Left forelimb (tissue), 1 donor: ENCODE data around the gene CXCL5.
"Not testable (repeated sequence)": the region's sequence is repeated elsewhere in the genome, so short reads cannot be mapped to it uniquely, and the experiment has no call there.

ENCODE experiments used
- DNase-seq: peaks from one replicate; pipeline ENCODE4 v3.0.0-alpha.2; 2018; ENCODE audit warnings: low spot score

Gene CXCL5

DNA sequence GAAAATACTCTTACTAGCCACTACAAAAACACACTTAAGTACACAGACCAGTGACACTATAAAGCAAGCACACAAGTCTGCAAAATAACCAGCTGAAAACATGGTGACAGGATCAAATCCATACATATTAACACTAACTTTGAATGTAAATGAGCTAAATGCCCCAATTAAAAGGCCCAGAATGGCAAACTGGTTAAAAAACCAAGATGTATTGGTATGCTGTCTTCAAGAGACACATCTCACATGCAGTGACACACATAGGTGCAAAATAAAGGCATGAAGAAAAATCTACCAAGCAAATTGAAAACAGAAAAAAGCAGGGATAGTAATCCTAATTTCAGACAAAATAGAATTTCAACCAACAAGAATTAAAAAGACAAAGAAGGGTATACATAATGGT lies 27.5 kb downstream of the CXCL5 start:
- DNase-seq: no peak

DNA sequence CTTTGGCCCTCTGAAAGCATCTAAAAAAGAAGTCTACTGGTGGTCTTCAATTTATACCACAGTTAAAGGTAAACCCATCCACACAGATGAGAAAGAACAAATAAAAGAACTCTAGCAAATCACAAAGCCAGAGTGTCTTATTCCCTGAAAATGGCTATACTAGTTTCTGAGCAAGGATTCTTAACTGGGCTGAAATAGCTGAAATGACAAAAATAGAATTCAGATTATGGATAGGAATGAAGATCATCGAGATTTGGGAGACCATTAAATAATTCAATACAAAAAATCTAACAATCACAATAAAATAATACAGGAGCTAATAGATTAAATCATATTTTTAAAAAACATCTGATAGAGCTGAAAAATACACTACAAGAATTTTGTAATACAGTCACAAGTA lies 28.5 kb downstream of the CXCL5 start:
- DNase-seq: no peak

DNA sequence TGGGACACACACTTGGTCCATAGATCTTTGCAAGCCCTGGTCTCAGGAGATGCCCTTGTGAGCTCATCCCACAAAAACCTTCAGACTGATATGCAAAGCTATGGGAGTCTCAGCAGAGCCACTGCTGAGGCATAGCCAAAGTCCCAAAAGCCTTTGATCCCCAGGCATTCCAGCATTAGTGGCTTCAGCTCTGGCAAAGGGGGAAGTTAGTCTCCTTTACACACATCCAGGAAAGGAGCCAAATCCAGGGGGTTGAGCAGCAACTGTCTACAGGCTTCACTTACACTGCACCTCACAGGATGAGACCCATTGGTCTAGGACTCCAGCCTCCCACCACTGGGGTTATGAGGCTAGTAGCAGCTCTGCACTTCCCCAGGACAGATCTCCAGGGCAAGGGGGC lies 30.6 kb downstream of the CXCL5 start:
- DNase-seq: no peak

DNA sequence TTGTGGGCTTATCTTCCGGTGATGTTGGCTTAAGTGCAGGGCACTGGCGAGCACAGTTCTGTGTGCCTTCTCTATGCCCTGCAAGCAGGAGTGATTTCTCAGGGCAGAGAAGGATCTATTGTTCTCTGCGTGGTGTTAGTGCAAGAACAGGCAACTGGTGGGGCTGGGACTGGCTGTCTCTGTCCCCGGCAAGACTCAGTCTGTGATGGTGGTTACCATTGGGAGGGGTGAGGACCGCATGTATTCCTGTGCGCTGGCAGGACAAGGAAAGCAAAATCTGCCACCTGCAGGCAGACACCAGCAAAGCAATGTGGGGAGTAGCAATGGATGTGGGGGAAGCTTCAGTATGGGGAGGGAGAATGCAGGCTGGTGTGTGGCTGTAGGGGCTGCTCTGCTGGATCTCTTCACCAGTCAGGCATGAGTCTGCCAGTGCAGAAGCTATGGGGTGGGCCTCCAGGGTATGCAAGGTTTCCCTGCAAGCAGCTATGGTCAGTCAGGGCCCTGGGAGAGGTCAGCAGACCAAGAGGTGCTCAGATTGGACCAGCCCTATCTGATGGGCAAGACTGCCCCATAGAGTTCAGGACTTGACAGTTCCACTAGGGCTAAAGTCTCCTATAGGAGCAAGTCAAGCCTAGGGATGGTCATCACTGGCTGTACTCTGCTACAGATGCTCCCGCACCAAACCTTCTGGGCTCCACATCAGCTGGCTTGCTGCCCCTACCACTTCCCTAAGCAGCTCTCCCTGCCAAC lies 33.4 kb downstream of the CXCL5 start:
- no peak for DNase-seq

DNA sequence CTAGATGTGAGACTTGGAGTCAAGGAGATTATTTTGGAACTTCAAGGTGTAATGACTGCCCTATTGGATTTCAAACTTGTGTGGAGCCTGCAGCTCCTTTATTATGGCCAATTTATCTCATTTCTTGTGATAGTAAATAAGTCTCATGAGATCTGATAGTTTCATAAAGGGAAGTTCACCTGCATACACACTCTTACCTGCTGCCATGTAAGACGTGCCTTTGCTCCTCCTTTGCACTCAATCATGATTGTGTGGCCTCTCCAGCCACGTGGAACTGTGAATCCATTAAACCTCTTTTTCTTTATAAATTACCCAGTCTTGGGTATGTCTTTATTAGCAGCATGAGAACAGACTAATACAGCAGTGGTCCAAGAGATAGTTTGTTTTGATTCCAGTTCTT lies 35.8 kb downstream of the CXCL5 start:
- DNase-seq: no peak

DNA sequence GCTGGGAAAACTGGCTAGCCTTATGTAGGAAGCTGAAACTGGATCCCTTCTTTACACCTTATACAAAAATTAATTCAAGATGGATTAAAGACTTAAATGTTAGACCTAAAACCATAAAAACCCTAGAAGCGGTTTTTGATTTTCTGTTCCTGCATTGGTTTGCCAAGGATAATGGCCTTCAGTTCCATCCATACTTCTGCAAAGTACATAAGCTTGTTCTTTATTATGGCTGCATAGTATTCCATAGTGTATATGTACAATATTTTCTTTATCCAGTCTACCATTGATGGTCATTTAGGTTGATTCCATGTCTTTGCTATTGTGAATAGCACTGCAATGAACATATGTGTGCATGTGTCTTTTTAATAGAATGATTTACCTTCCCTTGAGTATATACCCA lies 39.4 kb downstream of the CXCL5 start:
- not testable (repeated sequence) for DNase-seq

DNA sequence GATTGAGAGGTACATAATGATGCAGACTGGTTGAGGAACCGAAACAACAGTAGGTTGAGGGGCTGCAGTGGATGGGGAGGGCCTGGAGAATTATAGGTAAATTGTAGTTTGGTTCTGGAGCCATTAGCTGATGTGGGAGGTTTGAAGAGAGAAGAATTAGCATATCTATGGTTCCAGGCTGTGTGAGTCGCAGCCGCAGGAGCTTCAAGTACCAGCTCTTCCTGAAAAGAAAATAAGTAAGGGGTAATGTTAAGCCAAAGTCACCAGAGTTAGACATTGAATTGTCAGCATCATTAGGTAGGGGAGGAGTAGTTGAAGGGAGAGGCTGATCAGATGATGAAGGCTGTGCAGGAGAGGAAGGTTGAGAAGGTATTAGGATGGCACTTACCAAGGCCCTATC lies 46.1 kb downstream of the CXCL5 start:
- DNase-seq: no peak

DNA sequence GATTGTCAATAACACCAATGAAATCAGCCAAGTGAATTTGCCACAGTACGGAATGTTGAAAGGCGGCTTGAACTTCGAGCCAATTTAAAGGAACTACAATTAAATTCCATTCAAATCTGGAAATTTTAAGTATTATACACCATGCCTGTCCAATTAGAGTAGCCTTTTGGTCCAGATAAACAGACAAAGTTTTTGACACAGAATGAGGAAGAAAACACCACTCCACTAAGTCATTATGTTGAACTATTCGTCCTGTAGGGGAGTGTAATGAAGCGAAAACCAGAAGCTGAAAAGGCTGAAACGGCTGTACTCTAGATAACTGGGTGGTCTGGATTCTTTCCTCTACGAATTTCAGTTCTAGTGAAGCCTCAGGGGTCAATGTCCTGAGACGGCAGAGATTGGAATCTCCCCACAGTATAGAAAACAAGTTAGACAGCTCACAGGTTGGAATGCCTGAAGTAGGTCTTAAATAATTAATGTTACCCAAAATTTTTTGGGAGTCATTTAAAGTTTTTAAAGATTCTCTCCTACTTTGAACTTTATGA lies 48.0 kb downstream of the CXCL5 start:
- DNase-seq: not testable (repeated sequence)

DNA sequence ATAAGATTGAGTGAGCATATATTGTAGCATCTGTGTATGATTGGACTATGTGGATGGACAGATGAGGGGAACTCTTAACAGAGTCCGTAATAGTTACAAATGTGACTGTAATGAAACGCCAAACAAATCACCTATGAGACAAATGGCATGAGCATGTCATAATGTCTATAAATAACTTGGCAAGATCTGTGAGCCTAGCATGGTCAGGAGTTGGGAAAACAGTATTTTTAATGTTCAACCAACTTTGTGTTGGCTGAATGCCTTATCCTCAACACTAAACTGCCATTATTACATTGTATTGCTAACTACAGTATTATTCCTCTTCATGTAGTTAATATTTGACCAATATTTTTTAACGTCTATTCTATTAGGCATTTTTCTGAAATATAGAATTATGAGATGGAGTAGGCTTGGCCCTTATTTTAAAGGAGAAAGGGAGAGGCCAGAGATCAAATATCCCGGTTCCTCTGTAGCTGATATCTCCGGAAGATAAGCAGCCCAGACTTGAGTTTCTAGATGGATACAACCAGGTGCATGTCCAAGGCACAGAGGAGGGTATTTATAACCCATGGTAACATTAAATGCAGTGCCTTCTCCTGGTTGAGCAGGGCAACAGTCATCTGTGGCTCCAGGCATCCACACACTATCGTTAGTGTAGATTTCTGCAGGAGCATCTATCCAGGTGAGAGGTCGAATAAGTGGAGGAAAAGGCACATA lies 49.3 kb downstream of the CXCL5 start:
- no peak for DNase-seq

DNA sequence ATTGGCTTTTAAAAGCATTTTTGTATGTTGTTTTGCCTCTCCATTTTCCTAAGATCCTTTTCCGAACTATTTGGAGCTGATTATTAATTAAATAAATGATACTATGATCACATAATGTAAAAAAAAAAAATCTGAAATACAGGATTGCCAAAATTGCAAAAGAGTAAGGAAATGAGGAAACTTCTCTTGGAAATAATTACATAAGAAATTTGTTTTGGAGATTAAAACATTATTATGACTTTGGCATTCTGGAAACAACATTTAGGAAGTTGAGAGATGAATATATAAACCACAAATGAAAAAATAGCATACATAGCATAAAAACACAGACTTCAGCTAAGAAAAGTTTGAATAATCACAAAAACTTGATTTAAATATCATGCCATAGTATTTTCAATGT lies 50.2 kb downstream of the CXCL5 start:
- DNase-seq: no peak

DNA sequence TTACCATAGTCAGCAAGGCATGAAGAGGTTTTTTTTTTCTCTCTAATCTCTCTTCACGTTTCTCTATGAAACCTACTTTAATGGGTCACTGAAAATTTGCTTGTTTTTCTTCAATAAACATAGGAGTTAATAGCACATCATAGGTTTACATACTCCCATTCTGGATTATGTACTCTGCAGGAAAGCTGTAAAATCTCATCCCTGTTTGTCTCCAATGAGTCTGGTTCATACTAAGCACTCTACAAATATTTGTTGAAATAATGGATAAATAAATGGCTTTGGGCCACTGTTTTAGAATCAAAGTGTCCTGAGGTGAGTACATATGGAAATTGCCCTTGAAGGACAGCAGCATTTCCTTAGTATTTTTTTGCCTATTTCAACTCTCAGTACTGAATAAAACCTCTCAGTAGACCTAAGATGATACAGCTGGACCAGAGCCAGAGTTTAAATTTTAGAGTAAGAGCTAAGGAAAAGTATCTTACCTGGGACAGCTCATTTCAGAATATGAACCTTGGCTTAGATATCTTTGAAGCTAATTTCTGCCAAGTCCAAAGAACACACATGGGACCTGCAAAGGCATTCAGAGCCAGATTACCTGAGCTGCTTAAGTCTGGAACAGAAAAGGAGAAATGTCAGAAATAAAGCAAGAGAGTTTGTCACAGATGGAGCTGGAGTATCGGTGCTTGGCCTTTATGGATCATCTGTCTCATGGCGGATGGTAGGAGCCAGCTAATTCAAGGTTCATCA lies 51.1 kb downstream of the CXCL5 start:
- DNase-seq: no peak

DNA sequence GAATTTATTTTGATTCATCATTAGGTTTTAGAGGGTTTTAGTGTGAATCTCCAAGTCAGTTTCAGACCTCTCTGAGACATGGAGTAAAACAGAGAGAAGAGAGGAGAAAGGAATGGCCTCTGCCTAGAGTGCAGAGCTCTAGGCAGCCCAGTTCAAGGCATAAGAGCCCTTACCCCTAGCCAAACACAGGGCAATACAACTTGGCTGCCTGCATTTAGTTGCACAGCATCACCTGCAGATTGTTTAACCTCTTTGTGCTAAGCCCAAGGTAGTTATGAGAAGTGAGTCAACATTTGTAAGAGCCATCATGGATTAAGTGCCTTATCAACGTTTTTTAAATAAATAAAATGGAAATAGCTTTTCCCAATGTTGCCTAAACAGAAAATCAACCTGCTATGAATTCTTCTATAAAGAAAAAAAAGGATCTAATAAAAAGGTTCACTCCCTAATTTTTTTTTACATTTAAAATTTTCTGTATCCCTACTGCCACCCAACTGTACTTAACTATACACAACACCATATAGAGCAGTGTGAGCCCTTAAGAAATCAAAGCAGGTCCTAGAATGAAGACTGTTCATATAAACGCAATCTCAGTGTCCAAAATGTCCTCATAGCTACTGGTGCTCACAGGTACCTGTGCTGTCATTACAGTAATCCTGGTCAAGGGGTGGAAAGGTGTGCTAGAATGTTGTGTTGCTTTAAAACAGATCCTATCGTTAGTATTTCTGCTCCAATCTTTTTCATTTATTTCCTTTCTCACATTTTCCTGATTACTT lies 52.6 kb downstream of the CXCL5 start:
- no peak for DNase-seq
